Endothelial cell of umbilical vein (primary cell): ENCODE data around the gene DHCR7. TPM values are rescaled to one million over a fixed set of nuclear protein-coding genes. Genes with fewer than 3 reads are reported as not detected.

Experiments used
- BruUV-seq: library from RNA; stranded (reverse); fragments of 400-500 nt; replicated peaks from 2 replicates; lab custom pipeline; 2021; lab: Mats Ljungman, UMichigan
- CTCF ChIA-PET: fragments of 300-600, 350-600 bp; sonication (Branson Sonifier 250); formaldehyde crosslinking; loops from one replicate; lab custom pipeline; 2021; ENCODE audit warnings: antibody characterized with exemption, inconsistent platforms; lab: Charles Lee
- POLR2A ChIA-PET: fragments of 300-600, 350-600 bp; sonication (Branson Sonifier 250); formaldehyde crosslinking; loops from one replicate; lab custom pipeline; 2021; ENCODE audit warnings: antibody characterized with exemption, inconsistent platforms; lab: Charles Lee
- DNase-seq: peaks from one replicate; pipeline ENCODE4 v3.0.0-alpha.2; 2011; ENCODE audit warnings: low read depth, low spot score
- FAIRE-seq: peaks from 2 replicates; lab custom pipeline; 2011; peaks lifted over from hg19 to GRCh38; lab: Jason Lieb, UNC
- H2AFZ ChIP-seq: 2 replicates; pipeline ENCODE4 v1.6.0; 2012; ENCODE audit warnings: low read depth, low read length, control low read depth, inconsistent platforms
- H3K27ac ChIP-seq: 2 replicates; pipeline ENCODE4 v1.5.1; 2011; ENCODE audit warnings: low read depth, mild to moderate bottlenecking, control low read depth, low read length, moderate library complexity; ENCODE audit not compliant: insufficient read depth
- H3K27me3 ChIP-seq, 2 experiments: 2 replicates each; pipeline versions ENCODE4 v1.6.0 to v1.6.1; 2011; ENCODE audit warnings: low read length in 2 of 2, mixed read lengths in 1 of 2; ENCODE audit not compliant: control insufficient read depth in 2 of 2, insufficient read depth in 2 of 2
- H3K36me3 ChIP-seq, 2 experiments: 2 replicates in 1 of 2; 3 replicates in 1 of 2; pipeline ENCODE4 v1.5.1; 2011; ENCODE audit warnings: low read length in 2 of 2, mild to moderate bottlenecking in 1 of 2, moderate library complexity in 1 of 2; ENCODE audit not compliant: control insufficient read depth in 2 of 2, insufficient read depth in 2 of 2; ENCODE audit errors: extremely low read depth in 1 of 2
- H3K4me1 ChIP-seq: 3 replicates; pipeline ENCODE4 v1.5.1; 2011; ENCODE audit warnings: mild to moderate bottlenecking, low read length; ENCODE audit not compliant: control insufficient read depth, insufficient read depth; ENCODE audit errors: extremely low read depth
- H3K4me2 ChIP-seq: 2 replicates; pipeline ENCODE4 v1.6.1; 2011; ENCODE audit warnings: low read length, control low read depth, mixed read lengths; ENCODE audit not compliant: insufficient read depth
- H3K4me3 ChIP-seq, 3 experiments: fragments of 200-600 bp in 1 of 3; sonication (generic), shearing (Covaris generic) in 1 of 3; replicated peaks in 1 of 3; 2 replicates each; pipeline ENCODE4 v1.5.1; 2011 to 2016; ENCODE audit warnings: control low read depth in 3 of 3, low read length in 3 of 3, mild to moderate bottlenecking in 2 of 3, inconsistent platforms in 1 of 3, low read depth in 1 of 3, moderate library complexity in 1 of 3; ENCODE audit not compliant: insufficient read depth in 1 of 3
- H3K79me2 ChIP-seq: 2 replicates; pipeline ENCODE4 v1.6.0; 2012; ENCODE audit warnings: low read length, inconsistent platforms; ENCODE audit not compliant: control insufficient read depth, insufficient read depth
- H3K9ac ChIP-seq: replicated peaks from 2 replicates; pipeline ENCODE3; 2011; ENCODE audit warnings: low read length, control low read depth; ENCODE audit not compliant: insufficient read depth; ENCODE audit errors: extremely low read depth
- H3K9me1 ChIP-seq: replicated peaks from 3 replicates; pipeline ENCODE4 v1.6.0; 2011; ENCODE audit warnings: mild to moderate bottlenecking, low read length; ENCODE audit not compliant: control insufficient read depth, insufficient read depth; ENCODE audit errors: extremely low read depth
- H3K9me3 ChIP-seq: replicated peaks from 2 replicates; pipeline ENCODE4 v1.5.1; 2012; ENCODE audit warnings: low read length, inconsistent platforms; ENCODE audit not compliant: control insufficient read depth, insufficient read depth
- H4K20me1 ChIP-seq: replicated peaks from 2 replicates; pipeline ENCODE3; 2011; ENCODE audit warnings: mild to moderate bottlenecking, low read length; ENCODE audit not compliant: control insufficient read depth, insufficient read depth; ENCODE audit errors: extremely low read depth
- EZH2 ChIP-seq: IDR thresholded peaks from 2 replicates; pipeline ENCODE4 v1.6.1; 2012; ENCODE audit warnings: borderline replicate concordance, low read depth, mild to moderate bottlenecking, moderate library complexity, low read length, inconsistent platforms; ENCODE audit not compliant: severe bottlenecking
- FOS ChIP-seq: IDR thresholded peaks from 2 replicates; pipeline ENCODE4 v1.6.1; 2011; ENCODE audit warnings: mild to moderate bottlenecking, low read length, moderate library complexity, borderline replicate concordance; ENCODE audit not compliant: insufficient read depth
- GATA2 ChIP-seq: IDR thresholded peaks from 2 replicates; pipeline ENCODE4 v1.7.0; 2011; ENCODE audit warnings: low read depth, mild to moderate bottlenecking, moderate library complexity, mixed read lengths, low read length; ENCODE audit not compliant: insufficient read length, insufficient read depth
- JUN ChIP-seq: IDR thresholded peaks from 2 replicates; pipeline ENCODE4 v1.6.1; 2011; ENCODE audit warnings: borderline replicate concordance, low read depth; ENCODE audit not compliant: insufficient read length, insufficient read depth
- MYC ChIP-seq: IDR thresholded peaks from one replicate; pipeline ENCODE4 v1.6.1; 2011; ENCODE audit warnings: mild to moderate bottlenecking, low read depth, low read length
- POLR2A ChIP-seq: IDR thresholded peaks from 2 replicates; pipeline ENCODE4 v1.6.1; 2012; ENCODE audit warnings: low read depth, mild to moderate bottlenecking, control low read depth, low read length
- POLR2AphosphoS5 ChIP-seq: IDR thresholded peaks from 2 replicates; pipeline ENCODE4 v1.6.1; 2012; ENCODE audit warnings: low read depth, mild to moderate bottlenecking, control low read depth, low read length, moderate library complexity; ENCODE audit not compliant: insufficient read depth
- dilution Hi-C: fragments of 300-500 bp; cut with MboI; formaldehyde crosslinking; loops from one replicate; pipeline ENCODE4 v1.15.0; 2019; ENCODE audit warnings: low sequenced_read_pairs; ENCODE audit not compliant: extremely low pct_ligation_motif_present
- intact Hi-C: fragments of 100-400 bp; cut with micrococcal nuclease; formaldehyde crosslinking; loops from one replicate; pipeline ENCODE4 v1.10.0; 2022
- polyA plus RNA-seq, 4 experiments: library from polyadenylated mRNA; depleted of rRNA in 3 of 4; stranded (reverse) in 3 of 4; unstranded in 1 of 4; fragments of >200 nt; gene quantifications; 2 replicates each; pipeline versions ENCODE4 v1.2.1 to v1.2.3, GENCODE V29; 2011 to 2012; ENCODE audit warnings: missing spikeins in 1 of 4
- total RNA-seq: library from RNA; stranded (reverse); gene quantifications from 2 replicates; pipeline ENCODE4 v1.2.3, GENCODE V29; 2021
- TF ChIP-seq, protein P1 (sequence below), 2 donors: IDR thresholded peaks; 1 replicate in 1 of 2; 2 replicates in 1 of 2; pipeline ENCODE4 v1.5.1; 2011; ENCODE audit warnings: low read length in 2 of 2, mild to moderate bottlenecking in 2 of 2, moderate library complexity in 2 of 2, control low read depth in 1 of 2, inconsistent platforms in 1 of 2, low read depth in 1 of 2; ENCODE audit not compliant: insufficient read depth in 1 of 2; ENCODE audit errors: extremely low read depth in 1 of 2
- TF ChIP-seq, protein P2 (sequence below): IDR thresholded peaks from 2 replicates; pipeline ENCODE4 v1.6.1; 2011; ENCODE audit not compliant: insufficient read depth, insufficient read length

Gene DHCR7
- total and polyA plus RNA-seq, 2 donors (not counting 3 experiments of a cell fraction or from before 2014, with no cell fraction given), result 171 to 175 TPM

DNA sequence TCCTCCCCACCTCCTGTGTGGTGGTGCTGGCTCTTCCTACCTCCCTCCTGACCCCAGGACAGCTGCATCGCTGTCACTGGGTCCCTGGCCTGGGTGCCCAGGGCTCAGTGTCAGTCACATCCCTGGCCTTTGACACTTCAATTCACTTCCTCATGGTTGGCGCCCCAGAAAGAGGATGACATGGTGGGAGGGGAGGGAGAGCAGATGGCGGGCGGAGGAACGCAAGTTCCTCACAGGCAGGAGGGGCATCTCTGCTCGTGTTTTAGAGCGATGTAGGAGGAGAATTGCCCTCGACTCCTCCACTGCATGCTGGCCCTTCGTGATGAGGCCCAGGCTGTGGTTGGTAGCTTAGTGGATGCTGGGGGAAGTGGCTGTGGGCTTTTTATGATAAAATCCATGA, 43.7 kb upstream of the DHCR7 start:
- ChIA-PET POLR2A (no interaction called here), CTCF (no interaction called here)
- Histone ChIP-seq H3K4me1 (peaks cover 25% of the 10 kb centered on the region), H4K20me1 (no peaks in the 10 kb centered on the region), H2AFZ (no peak overlapping the region), H3K4me2 (no peak overlapping the region), H3K79me2 (no peaks in the 10 kb centered on the region), H3K9me1 (no peaks in the 10 kb centered on the region), H3K36me3 (peaks cover 6 to 26% of the 10 kb centered on the region in 2 experiments), H3K9ac (no peak overlapping the region), H3K4me3 (no peak overlapping the region), H3K27me3 (no peaks in the 10 kb centered on the region), H3K27ac (no peak overlapping the region), H3K9me3 (no peaks in the 10 kb centered on the region)
- TF ChIP-seq POLR2A (no peak), MYC (no peak), JUN (no peak), GATA2 (no peak), POLR2AphosphoS5 (no peak), FOS (no peak), EZH2 (no peak)
- TF ChIP-seq, protein P1, sequence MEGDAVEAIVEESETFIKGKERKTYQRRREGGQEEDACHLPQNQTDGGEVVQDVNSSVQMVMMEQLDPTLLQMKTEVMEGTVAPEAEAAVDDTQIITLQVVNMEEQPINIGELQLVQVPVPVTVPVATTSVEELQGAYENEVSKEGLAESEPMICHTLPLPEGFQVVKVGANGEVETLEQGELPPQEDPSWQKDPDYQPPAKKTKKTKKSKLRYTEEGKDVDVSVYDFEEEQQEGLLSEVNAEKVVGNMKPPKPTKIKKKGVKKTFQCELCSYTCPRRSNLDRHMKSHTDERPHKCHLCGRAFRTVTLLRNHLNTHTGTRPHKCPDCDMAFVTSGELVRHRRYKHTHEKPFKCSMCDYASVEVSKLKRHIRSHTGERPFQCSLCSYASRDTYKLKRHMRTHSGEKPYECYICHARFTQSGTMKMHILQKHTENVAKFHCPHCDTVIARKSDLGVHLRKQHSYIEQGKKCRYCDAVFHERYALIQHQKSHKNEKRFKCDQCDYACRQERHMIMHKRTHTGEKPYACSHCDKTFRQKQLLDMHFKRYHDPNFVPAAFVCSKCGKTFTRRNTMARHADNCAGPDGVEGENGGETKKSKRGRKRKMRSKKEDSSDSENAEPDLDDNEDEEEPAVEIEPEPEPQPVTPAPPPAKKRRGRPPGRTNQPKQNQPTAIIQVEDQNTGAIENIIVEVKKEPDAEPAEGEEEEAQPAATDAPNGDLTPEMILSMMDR (IDR thresholded peaks at IDR 0.05; ENCODE audit: extremely low read depth in 1 of 2, insufficient read depth in 1 of 2, low read depth in 1 of 2, low read length in 2 of 2), result no peak
- TF ChIP-seq, protein P2, sequence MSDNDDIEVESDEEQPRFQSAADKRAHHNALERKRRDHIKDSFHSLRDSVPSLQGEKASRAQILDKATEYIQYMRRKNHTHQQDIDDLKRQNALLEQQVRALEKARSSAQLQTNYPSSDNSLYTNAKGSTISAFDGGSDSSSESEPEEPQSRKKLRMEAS, result no peak
- intact Hi-C loops (no loop called here), dilution Hi-C loops (no loop called here)
- BruUV-seq, result no TSS peak
- DNase-seq (no peak), FAIRE-seq (no peak)
